K562 (cell line): Measurements from ENCODE around the gene UMAD1. TPM values are rescaled to one million over a fixed set of nuclear protein-coding genes. Genes with fewer than 3 reads are reported as not detected.

ENCODE experiments used
- BRD9 ChIP-seq: fragments of 450-650 bp; IDR thresholded peaks from 2 replicates; pipeline ENCODE4 v1.6.1; 2018; ENCODE audit warnings: low read depth; ENCODE audit not compliant: partially characterized antibody
- CHD4 ChIP-seq: fragments of 200-600 bp; sonication (generic); IDR thresholded peaks from 3 replicates; pipeline ENCODE4 v1.6.1; 2012; ENCODE audit warnings: low read depth, mild to moderate bottlenecking, mixed read lengths, low read length, inconsistent platforms; ENCODE audit not compliant: insufficient read depth, insufficient replicate concordance, poor library complexity, severe bottlenecking
- GATA2 ChIP-seq: sonication (generic); formaldehyde crosslinking; IDR thresholded peaks from 2 replicates; pipeline ENCODE4 v1.4.0; 2020; ENCODE audit warnings: mild to moderate bottlenecking, missing genetic modification reagents
- MAZ ChIP-seq, 2 experiments: fragments of 450-650 bp in 1 of 2; sonication (generic) in 1 of 2; formaldehyde crosslinking; IDR thresholded peaks in 1 of 2; conservative IDR thresholded peaks in 1 of 2; 2 replicates each; pipeline versions ENCODE4 v1.4.0 to v1.5.0; 2020; ENCODE audit warnings: mild to moderate bottlenecking in 1 of 2, missing genetic modification reagents in 1 of 2
- POLR2B ChIP-seq: fragments of 450-650 bp; IDR thresholded peaks from 2 replicates; pipeline ENCODE4 v1.6.1; 2018; ENCODE audit warnings: low read depth; ENCODE audit not compliant: partially characterized antibody
- SIN3A ChIP-seq, 2 experiments: fragments of 150-350 bp in 1 of 2; IDR thresholded peaks; 2 replicates each; pipeline ENCODE4 v1.6.1; 2011 to 2016; ENCODE audit warnings: borderline replicate concordance in 2 of 2, low read depth in 2 of 2, low read length in 2 of 2, mild to moderate bottlenecking in 2 of 2, moderate library complexity in 2 of 2; ENCODE audit not compliant: control insufficient read depth in 1 of 2
- TEAD1 ChIP-seq, 2 experiments: fragments of 450-650 bp in 1 of 2; sonication (generic) in 1 of 2; formaldehyde crosslinking; IDR thresholded peaks; 2 replicates each; pipeline versions ENCODE4 v1.4.0 to v1.8.0; 2020 to 2022; ENCODE audit warnings: mild to moderate bottlenecking in 2 of 2, missing genetic modification reagents in 1 of 2
- TEAD4 ChIP-seq, 2 experiments: sonication (generic) in 1 of 2; formaldehyde crosslinking in 1 of 2; IDR thresholded peaks; 2 replicates each; pipeline versions ENCODE4 v1.6.1 to v1.8.0; 2012 to 2022; ENCODE audit warnings: borderline replicate concordance in 1 of 2, inconsistent platforms in 1 of 2, low read length in 1 of 2, mild to moderate bottlenecking in 1 of 2, missing genetic modification reagents in 1 of 2
- ZBTB9 ChIP-seq: fragments of 450-650 bp; formaldehyde crosslinking; IDR thresholded peaks from 2 replicates; pipeline ENCODE4 v1.4.0; 2020; ENCODE audit warnings: mild to moderate bottlenecking, moderate library complexity
- ZEB2 ChIP-seq: fragments of 450-650 bp; IDR thresholded peaks from 2 replicates; pipeline ENCODE4 v1.6.1; 2016
- ZNF124 ChIP-seq: sonication (generic); formaldehyde crosslinking; IDR thresholded peaks from 2 replicates; pipeline ENCODE4 v1.8.1; 2022; ENCODE audit warnings: missing genetic modification reagents
- ZNF24 ChIP-seq: fragments of 450-650 bp; IDR thresholded peaks from 2 replicates; pipeline ENCODE4 v1.6.1; 2016
- ZNF75A ChIP-seq: fragments of 450-650 bp; formaldehyde crosslinking; IDR thresholded peaks from 2 replicates; pipeline ENCODE4 v1.4.0; 2020; ENCODE audit warnings: mild to moderate bottlenecking
- polyA plus RNA-seq, 8 experiments: library from polyadenylated mRNA; depleted of rRNA in 4 of 8; stranded (reverse) in 5 of 8; unstranded in 3 of 8; fragments of >200 nt; fragmentation: Nextera tagmentation in 2 of 8; fragmentation: Illumina TruSeq in 1 of 8; extraction: Ambion mirVana in 2 of 8; extraction: Trizol in 1 of 8; gene quantifications; 2 replicates each; pipeline versions ENCODE4 v1.2.1 to v1.2.3, GENCODE V29; 2011 to 2014; ENCODE audit warnings: inconsistent platforms in 1 of 8, missing spikeins in 1 of 8
- total RNA-seq, 7 experiments: library from RNA; depleted of rRNA in 6 of 7; stranded (reverse); fragments of >200 nt in 6 of 7; fragmentation: Illumina TruSeq in 2 of 7; extraction: Trizol in 2 of 7; gene quantifications; 2 replicates each; pipeline versions ENCODE4 v1.2.1 to v1.2.3, GENCODE V29; 2011 to 2021; ENCODE audit warnings: low replicate concordance in 1 of 7
- TF ChIP-seq, protein P1 (sequence below), 2 experiments: IDR thresholded peaks; 2 replicates each; pipeline ENCODE4 v1.6.1; 2012; ENCODE audit warnings: improper control_type of control experiment in 2 of 2, low read depth in 2 of 2, low read length in 2 of 2, borderline replicate concordance in 1 of 2
- TF ChIP-seq, protein P2 (sequence below): fragments of 450-650 bp; IDR thresholded peaks from 2 replicates; pipeline ENCODE4 v1.6.1; 2018; ENCODE audit not compliant: partially characterized antibody

Gene UMAD1
- total and polyA plus RNA-seq, 9 of the 15 experiments (the other 6 are each of a cell fraction or from before 2014, with no cell fraction given) = 9.0 to 26.7 (median 13.3) TPM

- TF ChIP-seq TEAD4 (IDR thresholded peaks at IDR 0.05; ENCODE audit: low read length) (peak; percentile 0; the same call in 1 of the 2 replicates), TEAD4 (CRISPR knock-in tag; IDR thresholded peaks at IDR 0.05; ENCODE audit: borderline replicate concordance) (no peak), ZNF75A (CRISPR knock-in tag) (no peak), TEAD1 (CRISPR knock-in tag; IDR thresholded peaks at IDR 0.05) (0 out of 4 replicates have a peak, but pooled peaks of 1 of the 2 experiments have one; percentile 3), SIN3A (IDR thresholded peaks at IDR 0.05; ENCODE audit: borderline replicate concordance in 2 of 2, control insufficient read depth in 1 of 2, low read depth in 2 of 2, low read length in 2 of 2) (peak in 1 of 2 experiments; percentile 18; a peak in 1 of 4 replicates), GATA2 (0 out of 2 replicates have a peak, but pooled peaks have one; percentile 54), ZBTB9 (0 out of 2 replicates have a peak, but pooled peaks have one; percentile 5), ZNF24 (no peak), BRD9 (peak; percentile 70), ZNF124 (CRISPR knock-in tag) (no peak), MAZ (CRISPR knock-in tag; conservative IDR thresholded peaks at IDR 0.05 in 1 of 2, IDR thresholded peaks at IDR 0.05 in 1 of 2) (peak in 1 of 2 experiments; percentile 5; a peak in 3 of 4 replicates), CHD4 (no peak), POLR2B (peak; percentile 11), ZEB2 (no peak)
- TF ChIP-seq, protein P1, sequence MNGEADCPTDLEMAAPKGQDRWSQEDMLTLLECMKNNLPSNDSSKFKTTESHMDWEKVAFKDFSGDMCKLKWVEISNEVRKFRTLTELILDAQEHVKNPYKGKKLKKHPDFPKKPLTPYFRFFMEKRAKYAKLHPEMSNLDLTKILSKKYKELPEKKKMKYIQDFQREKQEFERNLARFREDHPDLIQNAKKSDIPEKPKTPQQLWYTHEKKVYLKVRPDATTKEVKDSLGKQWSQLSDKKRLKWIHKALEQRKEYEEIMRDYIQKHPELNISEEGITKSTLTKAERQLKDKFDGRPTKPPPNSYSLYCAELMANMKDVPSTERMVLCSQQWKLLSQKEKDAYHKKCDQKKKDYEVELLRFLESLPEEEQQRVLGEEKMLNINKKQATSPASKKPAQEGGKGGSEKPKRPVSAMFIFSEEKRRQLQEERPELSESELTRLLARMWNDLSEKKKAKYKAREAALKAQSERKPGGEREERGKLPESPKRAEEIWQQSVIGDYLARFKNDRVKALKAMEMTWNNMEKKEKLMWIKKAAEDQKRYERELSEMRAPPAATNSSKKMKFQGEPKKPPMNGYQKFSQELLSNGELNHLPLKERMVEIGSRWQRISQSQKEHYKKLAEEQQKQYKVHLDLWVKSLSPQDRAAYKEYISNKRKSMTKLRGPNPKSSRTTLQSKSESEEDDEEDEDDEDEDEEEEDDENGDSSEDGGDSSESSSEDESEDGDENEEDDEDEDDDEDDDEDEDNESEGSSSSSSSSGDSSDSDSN (IDR thresholded peaks at IDR 0.05; ENCODE audit: borderline replicate concordance in 1 of 2, low read depth in 2 of 2, low read length in 2 of 2) = 0 out of 4 replicates have a peak, but pooled peaks of 1 of the 2 experiments have one; percentile 50
- TF ChIP-seq, protein P2, sequence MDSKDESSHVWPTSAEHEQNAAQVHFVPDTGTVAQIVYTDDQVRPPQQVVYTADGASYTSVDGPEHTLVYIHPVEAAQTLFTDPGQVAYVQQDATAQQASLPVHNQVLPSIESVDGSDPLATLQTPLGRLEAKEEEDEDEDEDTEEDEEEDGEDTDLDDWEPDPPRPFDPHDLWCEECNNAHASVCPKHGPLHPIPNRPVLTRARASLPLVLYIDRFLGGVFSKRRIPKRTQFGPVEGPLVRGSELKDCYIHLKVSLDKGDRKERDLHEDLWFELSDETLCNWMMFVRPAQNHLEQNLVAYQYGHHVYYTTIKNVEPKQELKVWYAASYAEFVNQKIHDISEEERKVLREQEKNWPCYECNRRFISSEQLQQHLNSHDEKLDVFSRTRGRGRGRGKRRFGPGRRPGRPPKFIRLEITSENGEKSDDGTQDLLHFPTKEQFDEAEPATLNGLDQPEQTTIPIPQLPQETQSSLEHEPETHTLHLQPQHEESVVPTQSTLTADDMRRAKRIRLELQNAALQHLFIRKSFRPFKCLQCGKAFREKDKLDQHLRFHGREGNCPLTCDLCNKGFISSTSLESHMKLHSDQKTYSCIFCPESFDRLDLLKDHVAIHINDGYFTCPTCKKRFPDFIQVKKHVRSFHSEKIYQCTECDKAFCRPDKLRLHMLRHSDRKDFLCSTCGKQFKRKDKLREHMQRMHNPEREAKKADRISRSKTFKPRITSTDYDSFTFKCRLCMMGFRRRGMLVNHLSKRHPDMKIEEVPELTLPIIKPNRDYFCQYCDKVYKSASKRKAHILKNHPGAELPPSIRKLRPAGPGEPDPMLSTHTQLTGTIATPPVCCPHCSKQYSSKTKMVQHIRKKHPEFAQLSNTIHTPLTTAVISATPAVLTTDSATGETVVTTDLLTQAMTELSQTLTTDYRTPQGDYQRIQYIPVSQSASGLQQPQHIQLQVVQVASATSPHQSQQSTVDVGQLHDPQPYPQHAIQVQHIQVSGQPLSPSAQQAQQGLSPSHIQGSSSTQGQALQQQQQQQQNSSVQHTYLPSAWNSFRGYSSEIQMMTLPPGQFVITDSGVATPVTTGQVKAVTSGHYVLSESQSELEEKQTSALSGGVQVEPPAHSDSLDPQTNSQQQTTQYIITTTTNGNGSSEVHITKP = peak; percentile 78
These were observed 644 bp downstream of the UMAD1 start (continued) for GRCh38 chr7:7641129-7641663.
